Osteoblast (primary cell): ENCODE measurements around the gene CYP26C1. TPM values are rescaled to one million over a fixed set of nuclear protein-coding genes. Genes with fewer than 3 reads are reported as not detected.

Experiments
- DNase-seq: peaks from one replicate; pipeline ENCODE4 v3.0.0; 2011; ENCODE audit warnings: low spot score, mixed read lengths; ENCODE audit not compliant: insufficient read length; ENCODE audit errors: missing footprints
- H2AFZ ChIP-seq: 2 replicates; pipeline ENCODE4 v1.6.0; 2011; ENCODE audit warnings: mild to moderate bottlenecking, low read length
- H3K27ac ChIP-seq: 2 replicates; pipeline ENCODE4 v1.5.1; 2011; ENCODE audit warnings: mild to moderate bottlenecking, low read depth, low read length, moderate library complexity
- H3K27me3 ChIP-seq: 2 replicates; pipeline ENCODE4 v1.6.0; 2012; ENCODE audit warnings: mild to moderate bottlenecking, control low read depth, inconsistent platforms, low read length, moderate library complexity; ENCODE audit not compliant: insufficient read depth
- H3K36me3 ChIP-seq: 2 replicates; pipeline ENCODE4 v1.5.1; 2011; ENCODE audit warnings: mild to moderate bottlenecking, low read length, control low read depth, moderate library complexity; ENCODE audit not compliant: insufficient read depth
- H3K4me1 ChIP-seq: 2 replicates; pipeline ENCODE4 v1.5.1; 2011; ENCODE audit warnings: mild to moderate bottlenecking, low read length, control low read depth, moderate library complexity; ENCODE audit not compliant: insufficient read depth
- H3K4me2 ChIP-seq: 2 replicates; pipeline ENCODE4 v1.6.0; 2011; ENCODE audit warnings: mild to moderate bottlenecking, low read length; ENCODE audit not compliant: insufficient read depth
- H3K4me3 ChIP-seq: fragments of 200-600 bp; sonication (generic); 3 replicates; pipeline ENCODE4 v1.5.1; 2012; ENCODE audit warnings: mild to moderate bottlenecking, low read length, inconsistent platforms; ENCODE audit not compliant: insufficient read depth
- H3K79me2 ChIP-seq: 2 replicates; pipeline ENCODE4 v1.6.0; 2012; ENCODE audit warnings: mild to moderate bottlenecking, low read length, control low read depth, inconsistent platforms; ENCODE audit not compliant: insufficient read depth
- H3K9me3 ChIP-seq: 2 replicates; pipeline ENCODE4 v1.5.1; 2011; ENCODE audit warnings: low read depth, low read length, control low read depth
- H4K20me1 ChIP-seq: 2 replicates; pipeline ENCODE4 v1.6.0; 2012; ENCODE audit warnings: mild to moderate bottlenecking, low read length, control low read depth; ENCODE audit not compliant: insufficient read depth
- total RNA-seq: library from RNA; depleted of rRNA; stranded (reverse); fragments of >200 nt; gene quantifications from 2 replicates; pipeline ENCODE4 v1.2.3, GENCODE V29; 2012
- TF ChIP-seq, protein P1 (sequence below): IDR thresholded peaks from 2 replicates; pipeline ENCODE4 v1.5.1; 2011; ENCODE audit warnings: mild to moderate bottlenecking, low read depth, low read length, moderate library complexity; ENCODE audit errors: extremely low read depth

CYP26C1 gene
- total RNA-seq, 1 donor: under 0.01 TPM

DNA sequence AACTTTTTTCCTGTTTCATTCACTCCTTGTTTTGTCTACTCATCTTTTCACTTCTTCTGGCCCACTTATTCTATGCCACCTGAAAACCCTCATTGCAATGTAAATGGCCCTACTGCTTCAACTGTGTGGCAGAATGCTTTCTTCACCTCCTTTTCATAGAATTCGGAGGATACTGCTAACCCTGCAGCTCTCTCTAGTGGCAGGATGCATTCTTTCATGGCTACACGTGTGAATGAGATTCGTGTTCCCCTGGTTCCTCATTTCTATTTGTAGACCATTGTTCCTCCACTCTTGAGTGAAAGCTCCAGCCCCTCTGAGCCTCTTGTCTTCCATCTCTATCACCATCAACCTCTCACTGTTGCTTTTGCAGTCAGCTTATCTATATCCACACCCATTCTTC is 20.9 kb upstream of the CYP26C1 start:
- DNase-seq: peak; percentile 77
- TF ChIP-seq, protein P1, sequence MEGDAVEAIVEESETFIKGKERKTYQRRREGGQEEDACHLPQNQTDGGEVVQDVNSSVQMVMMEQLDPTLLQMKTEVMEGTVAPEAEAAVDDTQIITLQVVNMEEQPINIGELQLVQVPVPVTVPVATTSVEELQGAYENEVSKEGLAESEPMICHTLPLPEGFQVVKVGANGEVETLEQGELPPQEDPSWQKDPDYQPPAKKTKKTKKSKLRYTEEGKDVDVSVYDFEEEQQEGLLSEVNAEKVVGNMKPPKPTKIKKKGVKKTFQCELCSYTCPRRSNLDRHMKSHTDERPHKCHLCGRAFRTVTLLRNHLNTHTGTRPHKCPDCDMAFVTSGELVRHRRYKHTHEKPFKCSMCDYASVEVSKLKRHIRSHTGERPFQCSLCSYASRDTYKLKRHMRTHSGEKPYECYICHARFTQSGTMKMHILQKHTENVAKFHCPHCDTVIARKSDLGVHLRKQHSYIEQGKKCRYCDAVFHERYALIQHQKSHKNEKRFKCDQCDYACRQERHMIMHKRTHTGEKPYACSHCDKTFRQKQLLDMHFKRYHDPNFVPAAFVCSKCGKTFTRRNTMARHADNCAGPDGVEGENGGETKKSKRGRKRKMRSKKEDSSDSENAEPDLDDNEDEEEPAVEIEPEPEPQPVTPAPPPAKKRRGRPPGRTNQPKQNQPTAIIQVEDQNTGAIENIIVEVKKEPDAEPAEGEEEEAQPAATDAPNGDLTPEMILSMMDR: peak; percentile 81
- Histone ChIP-seq H2AFZ (peak overlapping the region; percentile 34), H3K9me3 (no peaks in the 10 kb centered on the region), H3K4me1 (peaks cover 10% of the 10 kb centered on the region), H3K4me2 (no peak overlapping the region), H3K27ac (no peak overlapping the region), H4K20me1 (no peaks in the 10 kb centered on the region), H3K79me2 (no peaks in the 10 kb centered on the region), H3K36me3 (no peaks in the 10 kb centered on the region), H3K4me3 (no peak overlapping the region), H3K27me3 (no peaks in the 10 kb centered on the region)

DNA sequence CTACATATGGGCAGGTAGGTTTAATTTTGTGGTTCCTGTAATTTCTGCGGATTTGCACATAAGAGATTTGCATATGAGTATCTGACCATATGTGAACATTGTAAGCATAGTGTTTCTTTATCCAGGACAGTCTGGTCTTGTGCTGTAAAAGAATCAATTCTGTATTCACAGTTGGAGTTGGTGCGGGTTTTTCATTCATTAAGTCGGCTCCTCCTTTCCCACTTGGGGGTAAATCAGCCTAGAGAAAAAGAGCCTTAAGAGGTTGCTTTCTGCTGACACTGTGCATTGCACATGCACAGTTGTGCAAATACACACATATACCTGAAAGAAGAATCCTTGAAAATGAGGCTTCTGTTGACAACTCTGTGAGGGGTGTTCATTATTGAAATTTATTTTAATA is 6.1 kb upstream of the CYP26C1 start:
- Histone ChIP-seq H3K36me3 (no peaks in the 10 kb centered on the region), H3K27ac (no peak overlapping the region), H3K79me2 (no peaks in the 10 kb centered on the region), H3K27me3 (peaks cover 11% of the 10 kb centered on the region), H3K4me2 (no peak overlapping the region), H4K20me1 (no peaks in the 10 kb centered on the region), H3K4me1 (no peaks in the 10 kb centered on the region), H3K9me3 (no peaks in the 10 kb centered on the region), H3K4me3 (no peak overlapping the region), H2AFZ (no peak overlapping the region)
- no peak for DNase-seq
- TF ChIP-seq, protein P1: no peak

DNA sequence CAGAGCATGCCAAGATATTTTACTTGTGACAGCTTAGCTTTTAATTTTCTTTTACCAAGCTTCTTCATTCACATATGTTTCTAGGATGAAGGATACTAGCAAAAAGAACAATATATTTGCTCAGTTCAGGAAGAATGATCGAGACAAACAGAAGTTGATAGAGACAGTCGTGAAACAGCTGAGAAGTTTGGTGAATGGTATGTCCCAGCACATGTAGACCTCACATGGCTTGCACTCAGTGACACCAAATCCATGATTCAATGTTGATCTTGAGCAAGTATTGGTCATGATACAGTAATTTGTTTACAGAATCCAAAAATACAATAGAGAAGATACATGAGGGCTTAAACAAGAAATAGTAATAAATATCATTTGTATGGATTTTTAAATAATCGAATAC is 2.5 kb upstream of the CYP26C1 start:
- no peak for DNase-seq
- Histone ChIP-seq H3K36me3 (no peaks in the 10 kb centered on the region), H3K4me3 (no peak overlapping the region), H3K4me1 (peaks cover 6% of the 10 kb centered on the region), H3K9me3 (no peaks in the 10 kb centered on the region), H2AFZ (no peak overlapping the region), H3K27ac (no peak overlapping the region), H3K27me3 (peaks cover 47% of the 10 kb centered on the region), H3K79me2 (no peaks in the 10 kb centered on the region), H4K20me1 (no peaks in the 10 kb centered on the region), H3K4me2 (no peak overlapping the region)
- TF ChIP-seq, protein P1: no peak

DNA sequence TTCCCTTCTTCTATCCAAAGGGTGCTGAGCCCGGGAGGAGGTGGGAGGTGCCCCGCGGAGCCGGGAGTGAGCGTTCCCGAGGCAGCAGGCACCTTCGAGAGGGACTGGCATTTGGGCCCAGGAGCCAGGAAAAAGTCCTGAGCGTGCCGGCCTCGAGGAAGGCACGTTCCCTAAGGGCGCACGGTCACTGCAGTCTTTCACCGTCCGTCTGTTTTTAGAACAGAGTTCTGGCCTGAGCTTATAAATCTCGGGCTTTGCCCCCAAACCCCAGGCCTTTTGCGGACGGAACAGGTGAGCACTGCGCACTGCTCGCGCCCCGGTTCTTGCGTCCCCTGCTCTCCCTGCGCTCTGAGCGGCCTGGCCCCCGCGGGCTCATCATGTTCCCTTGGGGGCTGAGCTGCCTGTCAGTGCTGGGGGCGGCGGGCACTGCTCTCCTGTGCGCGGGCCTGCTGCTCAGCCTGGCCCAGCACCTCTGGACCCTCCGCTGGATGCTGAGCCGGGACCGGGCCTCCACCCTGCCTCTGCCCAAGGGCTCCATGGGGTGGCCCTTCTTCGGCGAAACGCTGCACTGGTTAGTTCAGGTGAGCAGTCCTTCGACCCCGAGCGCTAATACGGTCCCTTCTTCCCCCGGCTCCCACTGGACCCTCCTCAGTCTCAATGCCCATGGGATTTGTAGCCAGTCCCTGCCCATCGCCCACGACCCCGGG is 442 bp downstream of the CYP26C1 start:
- DNase-seq: peak; percentile 86
- Histone ChIP-seq H3K79me2 (no peaks in the 10 kb centered on the region), H3K4me2 (peak overlapping the region; percentile 48)

More for the DNA sequence above, 442 bp downstream of the CYP26C1 start:
- Histone ChIP-seq H3K36me3 (no peaks in the 10 kb centered on the region), H3K4me3 (peak overlapping the region; percentile 33), H3K27me3 (peaks cover 74% of the 10 kb centered on the region), H4K20me1 (no peaks in the 10 kb centered on the region), H3K9me3 (no peaks in the 10 kb centered on the region), H3K27ac (no peak overlapping the region), H2AFZ (no peak overlapping the region), H3K4me1 (peaks cover 6% of the 10 kb centered on the region)
- TF ChIP-seq, protein P1: no peak
